Measurements from ENCODE around the gene CDPF1.
A peak's percentile ranks its signal among the peaks of the same experiment; 100 is the strongest.
"Not testable (repeated sequence)": the region's sequence is repeated elsewhere in the genome, so short reads cannot be mapped to it uniquely, and the experiment has no call there.

The CDPF1 gene

GRCh38 chr22:46281866-46282678 lies 32.0 kb upstream of the CDPF1 start:
- DNase-seq: no peak

- no peak for DNase-seq
These were observed 31.0 kb upstream of the CDPF1 start for GRCh38 chr22:46280999-46281623.

- no peak for DNase-seq
These were observed 30.1 kb upstream of the CDPF1 start for GRCh38 chr22:46280063-46280817.

- DNase-seq: no peak
These were observed 28.9 kb upstream of the CDPF1 start for GRCh38 chr22:46278656-46279645.

DNA sequence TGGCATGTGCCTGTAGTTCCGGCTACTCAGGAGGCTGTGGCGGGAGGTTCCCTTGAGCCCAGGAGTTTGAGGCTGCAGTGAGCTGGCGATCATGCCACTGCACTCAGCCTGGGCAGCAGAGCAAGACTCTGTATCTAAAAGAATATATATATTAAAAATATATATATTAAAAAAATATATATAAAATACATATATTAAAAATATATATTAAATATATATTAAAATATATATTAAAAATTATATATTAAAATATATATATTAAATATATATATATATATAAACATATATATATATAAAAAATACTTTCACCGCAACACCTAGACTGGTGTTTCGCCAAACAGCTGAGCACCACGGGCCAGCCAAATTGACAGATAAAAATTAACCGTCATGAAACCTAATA lies 26.5 kb upstream of the CDPF1 start:
- no peak for DNase-seq

GRCh38 chr22:46275455-46276122 lies 25.5 kb upstream of the CDPF1 start:
- no peak for DNase-seq

DNA sequence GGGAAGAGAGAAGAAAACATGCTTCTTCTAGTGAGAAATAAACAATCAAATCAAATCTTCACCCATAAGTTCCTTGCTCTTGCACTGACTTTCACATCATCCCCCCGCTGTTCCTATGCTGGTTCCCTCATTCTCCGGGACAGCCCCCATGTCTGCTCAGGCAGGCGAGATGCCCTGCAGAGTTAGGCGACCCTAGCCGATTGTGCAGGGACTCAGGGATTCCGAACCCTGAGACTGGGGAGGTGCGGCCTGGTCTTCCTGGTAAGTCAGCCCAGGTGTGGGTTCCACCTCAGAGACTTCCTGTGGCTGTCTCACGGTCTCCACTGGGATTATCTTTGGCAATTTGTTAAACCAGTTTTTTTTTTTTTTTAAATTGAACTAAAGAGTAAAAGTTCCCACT lies 24.3 kb upstream of the CDPF1 start:
- no peak for DNase-seq

GRCh38 chr22:46273432-46274148 lies 23.5 kb upstream of the CDPF1 start:
- DNase-seq: no peak

GRCh38 chr22:46272762-46273431 lies 22.8 kb upstream of the CDPF1 start:
- DNase-seq: no peak

DNA sequence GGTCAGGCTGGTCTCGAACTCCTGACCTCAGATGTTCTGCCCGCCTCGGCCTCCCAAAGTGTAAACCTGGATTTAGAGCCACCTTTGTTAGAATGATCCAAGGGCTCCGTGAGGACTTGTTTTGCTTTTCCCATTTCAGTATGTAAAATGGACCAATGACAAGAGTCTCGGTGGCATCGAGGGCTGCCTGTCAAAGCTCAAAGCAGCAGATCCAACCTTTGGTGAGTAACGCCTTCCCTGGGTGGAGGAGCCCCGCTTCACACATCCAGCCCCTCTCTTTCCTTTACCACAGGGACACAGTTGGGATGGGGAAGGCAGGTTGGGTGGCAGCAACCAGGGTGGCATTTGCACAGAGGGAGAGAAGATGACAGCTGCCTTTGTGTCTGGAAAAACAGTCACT lies 22.1 kb upstream of the CDPF1 start:
- no peak for DNase-seq

- DNase-seq: no peak
These were observed 19.5 kb upstream of the CDPF1 start for GRCh38 chr22:46269564-46269963.

DNA sequence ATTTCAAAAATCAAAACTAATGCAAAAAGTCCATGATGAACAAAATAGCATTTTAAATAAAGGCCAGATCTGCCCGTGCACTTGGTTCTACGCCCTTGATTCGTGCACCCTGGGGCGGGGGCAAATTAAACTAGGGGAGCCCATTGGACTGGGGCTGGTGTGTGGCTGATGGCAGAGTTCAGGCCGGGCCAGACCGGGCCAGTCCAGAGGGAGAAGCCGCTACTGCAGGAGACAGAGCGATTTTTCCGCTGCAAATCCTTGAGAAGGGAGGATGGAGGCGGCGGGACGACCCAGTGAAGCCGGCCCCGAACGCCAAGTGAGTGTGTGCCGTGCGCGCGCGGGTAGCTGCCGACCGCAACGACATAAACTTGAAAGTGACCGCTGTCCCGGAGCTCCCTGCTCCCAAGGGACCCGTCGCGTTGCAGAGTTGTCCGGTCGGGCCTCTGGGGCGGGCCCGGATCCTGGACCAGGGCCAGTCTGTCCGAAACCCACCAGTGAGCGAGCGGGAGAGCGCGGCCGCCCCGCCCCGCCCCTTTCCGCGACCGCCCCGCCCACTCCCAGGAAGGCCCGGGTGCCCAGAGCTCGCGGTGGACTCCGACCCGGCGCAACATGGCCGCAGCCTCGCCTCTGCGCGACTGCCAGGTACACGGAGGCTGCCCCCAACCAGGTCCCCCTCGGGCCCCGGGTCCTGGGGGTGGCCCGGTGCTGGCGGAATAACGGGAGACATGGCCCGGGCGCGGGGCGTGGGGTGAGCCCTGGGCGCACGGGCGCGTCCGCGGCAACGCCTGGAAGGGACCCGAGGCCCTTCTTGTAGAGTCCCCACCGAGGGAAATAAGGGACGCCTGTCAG lies 17.6 kb upstream of the CDPF1 start, which contains the start of gene TTC38:
TTC38 (plus strand) TSS at position 578 of the 849 bp plus-strand sequence; CDS start at position 610, 32 bp downstream.
- DNase-seq: peak; percentile 84

DNA sequence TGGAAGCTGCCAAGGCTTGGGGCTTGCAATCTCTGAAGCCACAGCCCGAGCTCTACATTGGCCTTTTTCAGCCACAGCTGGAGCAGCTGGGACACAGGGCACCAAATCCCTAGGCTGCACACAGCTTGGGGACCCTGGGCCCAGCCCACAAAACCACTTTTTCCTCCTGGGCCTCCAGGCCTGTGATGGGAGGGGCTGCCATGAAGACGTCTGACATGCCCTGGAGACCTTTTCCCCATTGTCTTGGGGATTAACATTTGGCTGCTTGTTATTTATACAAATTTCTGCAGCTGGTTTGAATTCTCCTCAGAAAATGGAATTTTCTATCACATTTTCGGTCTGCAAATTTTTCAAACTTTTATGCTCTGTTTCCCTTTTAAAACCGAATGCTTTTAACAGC lies 15.5 kb upstream of the CDPF1 start:
- not testable (repeated sequence) for DNase-seq

GRCh38 chr22:46264520-46264919 lies 14.4 kb upstream of the CDPF1 start:
- DNase-seq: not testable (repeated sequence)

- DNase-seq: no peak
These were observed 13.1 kb upstream of the CDPF1 start, which contains the start of gene PKDREJ for GRCh38 chr22:46263216-46263590. Gene PKDREJ (minus strand): TSS chr22:46263343. CDS start chr22:46263322, 21 bp downstream.

- peak; percentile 69 for DNase-seq
These were observed 12.5 kb upstream of the CDPF1 start for GRCh38 chr22:46262449-46263215.

DNA sequence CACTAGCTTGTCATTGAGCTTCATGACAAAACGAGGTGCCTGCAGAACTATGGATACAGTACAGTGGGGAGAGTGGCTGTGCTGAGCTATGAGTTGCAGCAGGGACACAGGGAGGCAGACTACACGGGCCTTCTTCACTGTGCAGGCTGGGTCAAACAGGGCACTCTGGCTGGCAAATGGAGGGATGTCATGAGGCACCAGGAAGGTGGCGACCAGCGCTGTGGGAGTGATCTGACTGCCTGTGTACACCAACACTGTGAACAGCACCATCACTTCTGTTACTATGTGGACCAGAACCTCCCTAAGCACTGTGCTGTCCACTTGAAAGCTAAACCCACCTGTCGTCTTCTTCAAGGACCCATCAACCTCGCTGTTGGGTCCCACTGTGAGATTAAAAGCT lies 9.9 kb upstream of the CDPF1 start:
- no peak for DNase-seq

DNA sequence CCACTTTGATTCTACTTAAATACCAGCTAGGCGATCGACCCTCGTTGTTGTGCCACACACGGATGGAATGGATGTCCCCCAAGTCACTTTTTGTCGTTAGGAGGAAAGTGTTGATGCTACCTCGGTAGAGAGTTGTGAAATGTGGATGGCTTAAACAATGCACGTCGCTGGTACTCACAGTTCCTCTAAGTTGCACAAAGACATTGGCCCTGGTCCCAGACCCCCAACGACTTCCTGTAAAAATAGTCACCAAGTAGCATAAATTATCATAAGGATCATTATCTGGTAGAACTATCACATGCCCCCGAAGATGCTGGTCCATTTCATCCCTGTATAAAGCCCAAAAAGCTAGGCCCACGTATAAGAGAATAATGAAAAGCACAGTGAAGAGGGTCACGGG lies 9.3 kb upstream of the CDPF1 start:
- no peak for DNase-seq

All from activated effector memory CD4-positive, alpha-beta T cell treated with anti-CD3 and anti-CD28 coated beads, Interleukin-2, amount 50 U/mL, for 16 hours (primary cell).